Spinal cord (tissue), 10 donors: ENCODE data around the gene SDCCAG8. TPM values are rescaled to one million over a fixed set of nuclear protein-coding genes. Genes with fewer than 3 reads are reported as not detected.

Source experiments
- DNase-seq, 6 donors: peaks; one replicate each; pipeline versions ENCODE4 v3.0.0 to v3.0.0-alpha.2; 2013 to 2015; ENCODE audit warnings: low spot score in 6 of 6, low read depth in 4 of 6
- H3K27ac ChIP-seq: one replicate; pipeline ENCODE4 v1.5.1; 2013; ENCODE audit warnings: low read depth, low read length, control low read depth
- H3K27me3 ChIP-seq: one replicate; pipeline ENCODE4 v1.6.1; 2013; ENCODE audit warnings: low read length; ENCODE audit not compliant: control insufficient read depth, insufficient read depth
- H3K36me3 ChIP-seq: one replicate; pipeline ENCODE4 v1.6.1; 2013; ENCODE audit warnings: low read length; ENCODE audit not compliant: control insufficient read depth, insufficient read depth
- H3K4me1 ChIP-seq: one replicate; pipeline ENCODE4 v1.6.1; 2013; ENCODE audit warnings: low read length; ENCODE audit not compliant: control insufficient read depth, insufficient read depth
- H3K4me3 ChIP-seq: one replicate; pipeline ENCODE4 v1.5.1; 2013; ENCODE audit warnings: low read depth, low read length, control low read depth
- H3K9me3 ChIP-seq: one replicate; pipeline ENCODE4 v1.6.1; 2013; ENCODE audit warnings: low read length; ENCODE audit not compliant: control insufficient read depth, insufficient read depth
- WGBS: methylation state at CpG from one replicate; pipeline ENCODE4 v1.1.5; 2013; ENCODE audit warnings: missing lambda C conversion rate; ENCODE audit not compliant: insufficient coverage; 5-methylcytosine and 5-hydroxymethylcytosine counted together
- polyA plus RNA-seq, 2 donors: library from polyadenylated mRNA; unstranded; fragments of 120-200 nt; gene quantifications; one replicate each; pipeline ENCODE4 v1.2.1, GENCODE V29; 2013; ENCODE audit not compliant: insufficient read length in 2 of 2
- total RNA-seq, 2 donors: library from RNA; depleted of rRNA in 1 of 2; stranded (reverse); fragments of 120-200 nt in 1 of 2; fragments of >200 nt in 1 of 2; gene quantifications; one replicate each; pipeline versions ENCODE4 v1.2.3 to v1.2.4, GENCODE V29; 2013 to 2014
- donor health status: healthy.

SDCCAG8 gene
- total and polyA plus RNA-seq, 4 donors: 48.3 to 73.3 (median 71.6) TPM

DNA sequence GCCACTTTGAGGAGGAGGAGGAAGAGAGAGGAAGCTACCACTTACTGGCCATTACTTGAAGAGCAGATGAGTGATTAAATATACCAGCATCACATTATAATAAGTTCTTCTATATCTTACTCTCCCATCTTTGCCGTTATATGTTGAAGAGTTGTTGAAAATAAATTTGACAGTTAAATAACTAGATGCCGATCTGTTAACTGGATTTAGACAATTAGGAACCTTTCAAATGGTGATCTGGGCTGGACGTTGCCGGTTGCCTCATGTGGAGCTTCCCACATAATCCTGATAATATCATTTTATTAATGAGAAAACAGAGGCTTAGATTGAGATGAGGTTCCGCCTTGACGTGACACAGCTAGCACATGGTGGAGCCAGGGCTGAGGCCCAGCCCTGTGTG is 147.0 kb downstream of the SDCCAG8 start:
- H3K27ac ChIP-seq: no peak overlapping the region
- no peaks in the 10 kb centered on the region for H3K9me3 ChIP-seq
- no CpG with 5 or more reads among the region's 6 CpGs for WGBS
- H3K27me3 ChIP-seq: no peaks in the 10 kb centered on the region
- H3K4me3 ChIP-seq: no peak overlapping the region
- H3K4me1 ChIP-seq: no peaks in the 10 kb centered on the region
- no peaks in the 10 kb centered on the region for H3K36me3 ChIP-seq
- DNase-seq: no peak

DNA sequence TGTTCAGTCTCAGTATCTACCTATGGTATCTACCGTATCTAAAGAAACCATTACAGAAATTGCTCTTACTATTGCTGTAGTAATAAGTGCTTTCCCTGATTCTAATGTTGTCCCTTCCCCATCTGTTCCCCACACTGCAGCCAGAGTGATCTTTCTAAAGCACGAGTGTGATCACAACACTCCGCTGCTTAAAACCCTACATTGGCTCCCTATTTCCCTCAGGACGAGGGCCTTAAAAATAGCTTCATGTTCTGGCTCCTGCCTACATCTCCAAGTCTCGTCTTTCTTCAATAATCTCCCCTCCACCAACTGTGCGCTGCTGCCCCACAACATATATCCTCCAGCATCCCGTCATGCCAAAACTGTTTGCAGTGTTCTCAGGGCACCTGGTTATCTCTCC is 150.6 kb downstream of the SDCCAG8 start:
- 94% methylated on average over 6 of the region's 7 CpGs for WGBS
- peak in 2 of 6 donors; percentile 32 to 68 for DNase-seq
- Histone ChIP-seq H3K4me1 (no peaks in the 10 kb centered on the region), H3K36me3 (no peaks in the 10 kb centered on the region), H3K4me3 (no peak overlapping the region), H3K27ac (no peak overlapping the region), H3K27me3 (no peaks in the 10 kb centered on the region), H3K9me3 (no peaks in the 10 kb centered on the region)

DNA sequence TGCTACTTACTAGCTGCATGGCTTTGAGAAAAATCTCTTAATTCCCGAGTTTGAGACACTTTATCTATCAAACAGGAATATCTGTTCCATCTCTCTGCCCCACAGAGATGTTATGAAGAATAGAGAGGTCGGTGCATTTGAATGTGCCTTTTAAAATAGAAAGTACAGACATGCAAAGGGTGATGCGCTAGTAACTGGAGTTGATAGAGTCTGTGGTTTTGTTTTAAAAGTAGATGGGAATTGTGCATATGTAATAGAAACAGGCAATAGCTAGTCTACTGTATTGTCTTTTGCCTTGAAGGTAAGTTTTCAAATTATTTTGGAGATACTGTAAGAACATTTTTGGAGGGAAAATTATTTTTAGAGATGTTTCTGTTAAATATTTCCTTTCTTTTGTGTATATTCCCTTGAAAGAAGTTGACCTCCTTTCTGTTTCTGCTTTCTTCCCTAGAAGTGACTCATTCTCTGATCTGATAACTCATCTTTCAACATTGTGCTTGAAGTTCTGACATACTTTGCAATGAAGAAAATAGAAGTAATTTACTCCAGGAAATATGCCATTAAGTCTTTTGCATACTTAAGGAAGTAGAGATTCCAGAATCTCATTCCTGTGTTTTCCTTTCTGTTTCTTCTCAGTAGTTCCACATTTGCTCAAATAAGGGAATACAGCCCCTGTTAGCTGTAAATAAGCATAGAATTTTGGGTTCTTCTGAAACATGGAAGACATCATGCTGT is 151.6 kb downstream of the SDCCAG8 start:
- Histone ChIP-seq H3K4me3 (no peak overlapping the region), H3K27me3 (no peaks in the 10 kb centered on the region), H3K9me3 (no peaks in the 10 kb centered on the region), H3K27ac (no peak overlapping the region), H3K4me1 (no peaks in the 10 kb centered on the region), H3K36me3 (no peaks in the 10 kb centered on the region)
- WGBS: 100% methylated on average over 1 of the region's 3 CpGs
- no peak for DNase-seq

DNA sequence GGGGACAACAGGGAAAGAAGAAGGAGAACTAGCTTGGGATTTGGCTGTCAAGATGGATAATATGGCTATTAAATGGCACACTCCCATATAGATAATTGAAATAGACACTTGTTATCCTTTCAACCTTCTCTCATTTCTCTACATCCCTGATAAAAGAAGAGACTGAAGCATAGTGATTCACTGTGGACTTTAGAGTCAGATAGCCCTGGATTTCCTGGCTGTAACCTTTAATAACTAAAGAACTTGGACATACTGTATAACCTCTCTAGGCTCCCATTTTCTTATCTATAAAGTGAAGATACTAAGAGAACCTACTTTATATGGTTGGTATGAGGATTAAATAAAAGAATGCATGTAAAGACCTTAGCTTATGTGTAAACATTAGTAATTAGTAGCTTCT is 152.6 kb downstream of the SDCCAG8 start:
- Histone ChIP-seq H3K9me3 (no peaks in the 10 kb centered on the region), H3K27me3 (no peaks in the 10 kb centered on the region), H3K4me1 (no peaks in the 10 kb centered on the region), H3K36me3 (no peaks in the 10 kb centered on the region), H3K27ac (no peak overlapping the region), H3K4me3 (no peak overlapping the region)
- no peak for DNase-seq

DNA sequence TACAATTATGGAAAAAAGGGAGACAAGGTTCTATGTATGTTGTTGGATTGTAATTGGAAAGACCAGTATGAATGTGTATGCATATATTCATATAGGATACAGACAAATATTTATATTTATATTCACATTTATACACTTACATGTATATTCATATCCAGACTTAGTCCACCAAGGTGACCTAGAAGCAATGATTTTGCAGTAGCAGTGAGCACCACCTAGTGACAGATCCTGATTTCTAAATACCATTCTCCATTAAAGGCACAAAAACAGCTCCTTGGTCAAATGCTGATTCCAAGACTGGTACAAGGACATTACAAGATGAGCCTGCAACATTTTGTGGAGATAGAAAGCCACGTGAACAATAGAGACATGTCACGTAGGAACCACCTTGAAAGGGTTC is 153.4 kb downstream of the SDCCAG8 start:
- no peaks in the 10 kb centered on the region for H3K9me3 ChIP-seq
- no peaks in the 10 kb centered on the region for H3K4me1 ChIP-seq
- no peak overlapping the region for H3K4me3 ChIP-seq
- H3K27ac ChIP-seq: no peak overlapping the region
- no CpG with 5 or more reads among the region's 2 CpGs for WGBS
- DNase-seq: no peak
- H3K36me3 ChIP-seq: no peaks in the 10 kb centered on the region
- H3K27me3 ChIP-seq: no peaks in the 10 kb centered on the region

DNA sequence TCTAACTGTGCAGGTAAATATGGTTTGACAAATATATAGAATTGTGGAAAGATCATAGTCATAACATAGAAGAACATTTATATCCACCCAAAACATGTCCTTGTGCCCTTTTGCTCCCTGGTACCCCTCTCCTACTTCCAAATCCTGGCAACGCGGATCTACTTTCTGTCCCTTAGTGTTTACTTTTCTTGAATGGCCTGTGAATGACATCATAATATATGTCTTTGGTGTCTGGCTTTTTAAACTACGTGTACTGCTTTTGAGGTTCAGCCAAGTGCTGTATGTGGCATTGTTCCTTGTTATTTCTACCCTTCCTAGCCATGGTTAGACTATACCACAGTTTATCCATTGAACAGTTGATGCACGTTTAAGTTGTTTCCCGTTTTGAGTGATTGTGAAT is 155.6 kb downstream of the SDCCAG8 start:
- H3K36me3 ChIP-seq: no peaks in the 10 kb centered on the region
- DNase-seq: no peak
- no peak overlapping the region for H3K4me3 ChIP-seq
- H3K9me3 ChIP-seq: no peaks in the 10 kb centered on the region
- H3K4me1 ChIP-seq: peaks cover 3% of the 10 kb centered on the region
- H3K27ac ChIP-seq: no peak overlapping the region
- WGBS: no CpG with 5 or more reads among the region's 5 CpGs
- no peaks in the 10 kb centered on the region for H3K27me3 ChIP-seq

DNA sequence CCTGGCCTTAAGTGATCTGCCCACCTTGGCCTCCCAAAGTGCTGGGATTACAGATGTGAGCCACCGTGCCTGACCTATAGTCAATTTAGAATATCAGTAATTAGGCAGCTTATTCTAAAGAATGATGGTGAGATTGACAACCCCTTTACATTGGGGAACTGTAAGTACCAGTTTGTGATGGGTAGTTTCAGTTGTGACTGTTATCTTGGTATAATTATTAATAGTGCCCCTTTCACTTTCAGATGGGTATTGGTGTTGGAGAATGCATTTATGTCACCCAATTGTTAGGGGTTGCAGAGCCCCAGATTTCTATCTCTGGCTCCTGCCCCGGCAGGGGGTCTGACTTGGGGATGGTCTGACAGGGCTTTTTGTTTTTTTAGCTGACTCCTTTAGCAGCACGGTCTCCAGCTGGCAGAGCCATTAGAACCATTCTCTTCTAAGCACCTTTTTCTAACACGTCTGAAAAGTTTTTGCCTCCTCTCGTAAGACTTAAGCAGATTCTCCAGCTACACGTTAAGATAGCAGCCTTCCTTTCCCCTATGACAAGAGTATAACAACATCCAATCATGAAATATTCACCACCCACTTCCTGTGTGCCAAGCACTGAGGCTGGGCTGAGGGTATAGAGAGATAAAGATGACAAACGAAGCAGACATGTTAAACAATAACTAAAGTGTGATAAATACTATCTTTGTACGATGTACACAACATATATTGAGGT is 157.8 kb downstream of the SDCCAG8 start:
- Histone ChIP-seq H3K9me3 (no peaks in the 10 kb centered on the region), H3K4me3 (no peak overlapping the region), H3K27ac (no peak overlapping the region), H3K36me3 (no peaks in the 10 kb centered on the region), H3K4me1 (peaks cover 3% of the 10 kb centered on the region), H3K27me3 (no peaks in the 10 kb centered on the region)
- no peak for DNase-seq
- 74% methylated on average over 4 of the region's 8 CpGs for WGBS

DNA sequence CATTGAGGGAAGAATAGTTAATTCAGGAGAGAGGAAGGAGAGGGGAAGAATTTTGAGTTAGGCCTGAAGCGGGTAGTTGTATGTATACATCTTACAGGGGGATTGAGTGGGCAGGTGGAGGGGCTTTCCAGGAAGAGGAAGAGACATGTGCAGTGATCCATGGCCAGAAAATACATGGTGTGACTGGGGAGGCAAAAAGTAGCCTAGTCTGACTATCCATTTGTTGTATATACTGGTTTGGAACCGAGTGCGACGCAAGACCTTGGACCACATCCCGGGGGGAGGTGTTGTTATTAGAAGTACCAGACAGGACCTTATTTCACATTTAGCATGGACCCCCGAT is 158.3 kb downstream of the SDCCAG8 start:
- Histone ChIP-seq H3K4me1 (peaks cover 3% of the 10 kb centered on the region), H3K9me3 (no peaks in the 10 kb centered on the region), H3K4me3 (no peak overlapping the region), H3K27ac (no peak overlapping the region), H3K27me3 (no peaks in the 10 kb centered on the region), H3K36me3 (no peaks in the 10 kb centered on the region)
- WGBS: 100% methylated on average over 1 of the region's 6 CpGs
- DNase-seq: no peak

DNA sequence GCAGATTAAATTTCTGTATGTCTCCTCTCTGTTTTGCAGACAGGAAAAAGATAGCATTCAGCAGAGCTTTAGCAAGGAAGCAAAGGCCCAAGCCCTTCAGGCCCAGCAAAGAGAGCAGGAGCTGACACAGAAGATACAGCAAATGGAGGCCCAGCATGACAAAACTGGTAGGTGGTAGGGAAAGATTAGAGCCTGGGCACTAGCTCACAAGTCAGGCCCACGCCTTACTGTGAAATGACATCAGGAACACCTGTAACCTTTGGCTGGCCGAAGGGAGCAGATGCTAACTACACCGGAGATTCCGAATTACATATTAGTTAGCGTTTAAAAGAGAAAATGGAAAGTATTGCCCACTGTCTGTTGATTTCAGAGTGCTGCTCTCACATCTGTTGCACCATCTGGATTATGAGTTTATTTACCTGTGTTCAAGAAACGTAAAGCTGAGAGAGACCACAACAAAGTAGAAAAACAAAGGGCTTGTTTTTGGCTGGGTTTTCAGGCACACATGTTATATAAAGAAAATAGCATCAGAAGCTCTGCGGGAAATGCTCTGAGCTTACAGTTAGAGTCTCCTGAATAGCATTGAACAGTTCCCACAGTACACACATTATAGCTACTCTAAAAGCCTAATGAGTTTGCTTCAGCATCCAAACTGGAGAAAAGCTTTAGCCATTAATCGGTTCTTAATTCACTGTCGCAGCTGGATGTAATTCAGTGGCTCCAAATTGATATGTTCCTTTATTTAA is 160.0 kb downstream of the SDCCAG8 start:
- no peaks in the 10 kb centered on the region for H3K27me3 ChIP-seq
- peaks cover 3% of the 10 kb centered on the region for H3K4me1 ChIP-seq
- no peaks in the 10 kb centered on the region for H3K36me3 ChIP-seq
- H3K4me3 ChIP-seq: no peak overlapping the region
- no peak overlapping the region for H3K27ac ChIP-seq
- DNase-seq: peak in 5 of 6 donors; percentile 36 to 95 (median 51)
- 54% methylated on average over 8 of the region's 9 CpGs for WGBS
- no peaks in the 10 kb centered on the region for H3K9me3 ChIP-seq
